SK-N-SH (cell line): ENCODE measurements around the gene RNU6-9. TPM values are rescaled to one million over a fixed set of nuclear protein-coding genes. Genes with fewer than 3 reads are reported as not detected.
"Not testable (repeated sequence)": the region's sequence is repeated elsewhere in the genome, so short reads cannot be mapped to it uniquely, and the experiment has no call there.

Source experiments
- CTCF ChIA-PET: fragments of 300-600, 350-600 bp; formaldehyde crosslinking; extraction: SDS; loops from one replicate; lab custom pipeline; 2021; lab: Yijun Ruan, JAX
- POLR2A ChIA-PET: fragments of 350-600 bp; sonication (Branson Sonifier 250); formaldehyde crosslinking; extraction: SDS; loops from one replicate; lab custom pipeline; 2020; ENCODE audit warnings: antibody characterized with exemption, inconsistent platforms; lab: Yijun Ruan, JAX
- DNase-seq: peaks from one replicate; pipeline ENCODE4 v3.0.0; 2012
- H2AFZ ChIP-seq: fragments of 200-600 bp; sonication (generic); 2 replicates; pipeline ENCODE4 v1.8.1; 2016; ENCODE audit warnings: antibody characterized with exemption, mild to moderate bottlenecking, low read depth
- H3F3A ChIP-seq: fragments of 200-600 bp; sonication (generic); replicated peaks from 2 replicates; pipeline ENCODE3; 2016; ENCODE audit warnings: antibody characterized with exemption, mild to moderate bottlenecking; ENCODE audit not compliant: insufficient read depth
- H3K27ac ChIP-seq, 2 experiments: fragments of 200-500 bp in 1 of 2; fragments of 200-600 bp in 1 of 2; sonication (Bioruptor generic) in 1 of 2; sonication (generic), shearing (Covaris generic) in 1 of 2; 2 replicates each; pipeline versions ENCODE4 v1.5.1 to v1.6.1; 2014 to 2016; ENCODE audit warnings: low read depth in 2 of 2, inconsistent platforms in 1 of 2, low read length in 1 of 2, mild to moderate bottlenecking in 1 of 2, mixed read lengths in 1 of 2
- H3K27me3 ChIP-seq: fragments of 200-600 bp; sonication (generic), shearing (Covaris generic); 2 replicates; pipeline ENCODE4 v1.6.1; 2016; ENCODE audit warnings: mixed run types; ENCODE audit not compliant: insufficient read depth
- H3K36me3 ChIP-seq, 2 experiments: fragments of 200-500 bp in 1 of 2; fragments of 200-600 bp in 1 of 2; sonication (Bioruptor generic) in 1 of 2; sonication (generic) in 1 of 2; replicated peaks in 1 of 2; 2 replicates each; pipeline versions ENCODE3 to v1.5.1; 2014 to 2016; ENCODE audit warnings: low read length in 1 of 2, mild to moderate bottlenecking in 1 of 2; ENCODE audit not compliant: insufficient read depth in 2 of 2, control insufficient read depth in 1 of 2
- H3K4me1 ChIP-seq, 2 experiments: fragments of 200-500 bp in 1 of 2; fragments of 200-600 bp in 1 of 2; sonication (Bioruptor generic) in 1 of 2; sonication (generic), shearing (Covaris generic) in 1 of 2; 2 replicates each; pipeline versions ENCODE4 v1.5.1 to v1.6.1; 2014 to 2016; ENCODE audit warnings: low read depth in 1 of 2, low read length in 1 of 2, mixed run types in 1 of 2; ENCODE audit not compliant: insufficient read depth in 2 of 2, control insufficient read depth in 1 of 2
- H3K4me2 ChIP-seq: fragments of 200-600 bp; sonication (generic), shearing (Covaris generic); 2 replicates; pipeline ENCODE4 v1.6.1; 2017; ENCODE audit warnings: mixed run types
- H3K4me3 ChIP-seq, 2 experiments: fragments of 200-500 bp in 1 of 2; fragments of 200-600 bp in 1 of 2; sonication (Bioruptor generic) in 1 of 2; sonication (generic), shearing (Covaris generic) in 1 of 2; 2 replicates each; pipeline versions ENCODE4 v1.5.1 to v1.8.1; 2014 to 2016; ENCODE audit warnings: low read depth in 2 of 2, inconsistent platforms in 1 of 2, low read length in 1 of 2, mild to moderate bottlenecking in 1 of 2, mixed read lengths in 1 of 2, moderate library complexity in 1 of 2
- H3K79me2 ChIP-seq: fragments of 200-600 bp; sonication (generic); 2 replicates; pipeline ENCODE4 v1.8.1; 2017; ENCODE audit warnings: mild to moderate bottlenecking; ENCODE audit not compliant: insufficient read depth
- H3K9ac ChIP-seq: fragments of 200-600 bp; sonication (generic); 2 replicates; pipeline ENCODE4 v1.6.1; 2017; ENCODE audit warnings: mixed run types
- H3K9me2 ChIP-seq: fragments of 200-600 bp; sonication (generic); 2 replicates; pipeline ENCODE4 v1.6.1; 2017; ENCODE audit warnings: mixed run types
- H3K9me3 ChIP-seq: fragments of 200-600 bp; sonication (generic); 2 replicates; pipeline ENCODE4 v1.6.1; 2017; ENCODE audit warnings: mixed run types, mild to moderate bottlenecking, moderate library complexity
- H4K20me1 ChIP-seq: fragments of 200-600 bp; sonication (generic); 2 replicates; pipeline ENCODE4 v1.6.1; 2017; ENCODE audit warnings: mild to moderate bottlenecking, mixed run types; ENCODE audit not compliant: insufficient read depth
- CHD2 ChIP-seq: fragments of 150-350 bp; IDR thresholded peaks from 2 replicates; pipeline ENCODE4 v1.6.1; 2018; ENCODE audit warnings: low read length; ENCODE audit not compliant: partially characterized antibody
- ELF1 ChIP-seq: IDR thresholded peaks from 2 replicates; pipeline ENCODE4 v1.4.0; 2012
- IRF3 ChIP-seq: fragments of 150-350 bp; IDR thresholded peaks from 2 replicates; pipeline ENCODE4 v1.6.1; 2016; ENCODE audit warnings: mild to moderate bottlenecking, low read depth, low read length
- RXRA ChIP-seq: IDR thresholded peaks from 2 replicates; pipeline ENCODE4 v1.4.0; 2012; ENCODE audit warnings: low read depth, mild to moderate bottlenecking, borderline replicate concordance
- WGBS: methylation state at CpG from one replicate; pipeline ENCODE4 v1.1.6; 2017; ENCODE audit warnings: low lambda C conversion rate; 5-methylcytosine and 5-hydroxymethylcytosine counted together
- polyA plus RNA-seq, 3 experiments: library from polyadenylated mRNA; depleted of rRNA; stranded (reverse); fragments of >200 nt; gene quantifications; 2 replicates each; pipeline ENCODE4 v1.2.3, GENCODE V29; 2012
- TF ChIP-seq, protein P1 (sequence below): IDR thresholded peaks from 2 replicates; pipeline ENCODE4 v1.4.0; 2012; ENCODE audit warnings: low read depth, borderline replicate concordance

RNU6-9 gene
- polyA plus RNA-seq, 1 of the 3 experiments (the other 2 are of a cell fraction) = not detected

DNA sequence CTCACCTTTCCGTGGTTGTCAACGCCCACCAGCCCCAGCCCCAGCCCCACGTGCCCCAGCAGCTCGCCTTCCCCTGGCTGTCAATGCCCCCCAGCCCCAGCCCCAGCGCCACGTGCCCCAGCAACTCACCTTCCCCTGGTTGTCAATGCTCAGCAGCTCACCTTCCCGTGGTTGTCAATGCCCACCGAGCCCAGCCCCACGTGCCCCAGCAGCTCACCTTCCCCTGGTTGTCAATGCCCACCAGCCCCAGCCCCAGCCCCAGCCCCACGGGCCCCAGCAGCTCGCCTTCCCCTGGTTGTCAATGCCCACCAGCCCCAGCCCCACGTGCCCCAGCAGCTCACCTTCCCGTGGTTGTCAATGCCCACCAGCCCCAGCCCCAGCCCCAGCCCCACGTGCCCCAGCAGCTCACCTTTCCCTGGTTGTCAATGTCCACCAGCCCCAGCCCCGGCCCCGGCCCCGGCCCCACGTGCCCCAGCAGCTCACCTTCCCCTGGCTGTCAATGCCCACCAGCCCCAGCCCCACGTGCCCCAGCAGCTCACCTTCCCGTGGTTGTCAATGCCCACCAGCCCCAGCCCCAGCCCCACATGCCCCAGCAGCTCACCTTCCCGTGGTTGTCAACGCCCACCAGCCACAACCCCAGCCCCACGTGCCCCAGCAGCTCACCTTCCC lies 15.2 kb upstream of the RNU6-9 start:
- CTCF ChIA-PET = interaction anchor here (3.9 kb wide), 1 partner anchor 14 kb away, joined by 12 read pairs; no protein-coding TSS in a partner anchor
- H3K4me1 ChIP-seq, H3K9ac ChIP-seq, H4K20me1 ChIP-seq, H3F3A ChIP-seq, H3K79me2 ChIP-seq, H2AFZ ChIP-seq, H3K27ac ChIP-seq, H3K9me3 ChIP-seq, H3K9me2 ChIP-seq, DNase-seq, H3K4me3 ChIP-seq, H3K4me2 ChIP-seq, POLR2A ChIA-PET, H3K27me3 ChIP-seq: not testable (repeated sequence)
- WGBS = 88% methylated on average over 17 of the region's 23 CpGs
- peaks cover 10 to 51% of the 10 kb centered on the region in 2 experiments for H3K36me3 ChIP-seq

- H4K20me1 ChIP-seq, H2AFZ ChIP-seq, H3K9me2 ChIP-seq, H3K27me3 ChIP-seq, H3K79me2 ChIP-seq, H3F3A ChIP-seq, H3K4me3 ChIP-seq, H3K4me1 ChIP-seq, H3K9ac ChIP-seq, H3K9me3 ChIP-seq, H3K27ac ChIP-seq, DNase-seq, H3K4me2 ChIP-seq: not testable (repeated sequence)
- CTCF ChIA-PET = interaction anchor here (0.9 to 3.9 kb wide), 2 partner anchors 15 to 117 kb away, joined by 4 to 12 read pairs; no protein-coding TSS in a partner anchor
- POLR2A ChIA-PET = interaction anchor here (0.8 kb wide), 1 partner anchor 8 kb away, joined by 3 read pairs; no protein-coding TSS in a partner anchor
- H3K36me3 ChIP-seq = peaks cover 10 to 48% of the 10 kb centered on the region in 2 experiments
- WGBS = 88% methylated on average over 23 of the region's 24 CpGs
These were observed 14.3 kb upstream of the RNU6-9 start for GRCh38 chr19:878751-879561.

- no peak for TF ChIP-seq RXRA
- TF ChIP-seq CHD2 = no peak
- TF ChIP-seq IRF3 = no peak
- TF ChIP-seq, protein P1, sequence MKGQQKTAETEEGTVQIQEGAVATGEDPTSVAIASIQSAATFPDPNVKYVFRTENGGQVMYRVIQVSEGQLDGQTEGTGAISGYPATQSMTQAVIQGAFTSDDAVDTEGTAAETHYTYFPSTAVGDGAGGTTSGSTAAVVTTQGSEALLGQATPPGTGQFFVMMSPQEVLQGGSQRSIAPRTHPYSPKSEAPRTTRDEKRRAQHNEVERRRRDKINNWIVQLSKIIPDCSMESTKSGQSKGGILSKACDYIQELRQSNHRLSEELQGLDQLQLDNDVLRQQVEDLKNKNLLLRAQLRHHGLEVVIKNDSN = no peak
- no peak for TF ChIP-seq ELF1
- Histone ChIP-seq H3K27me3 (no peaks in the 10 kb centered on the region), H3K36me3 (peaks cover 7 to 56% of the 10 kb centered on the region in 2 experiments), H4K20me1 (no peaks in the 10 kb centered on the region), H3K9me2 (no peaks in the 10 kb centered on the region), H2AFZ (no peak overlapping the region), H3K9me3 (no peaks in the 10 kb centered on the region), H3F3A (no peaks in the 10 kb centered on the region), H3K9ac (no peak overlapping the region), H3K4me3 (no peak overlapping the region), H3K79me2 (no peaks in the 10 kb centered on the region), H3K27ac (no peak overlapping the region), H3K4me1 (no peaks in the 10 kb centered on the region; a peak in 1 of 4 replicates), H3K4me2 (no peak overlapping the region)
- ChIA-PET CTCF (interaction anchor here (1.1 to 3.9 kb wide), 2 partner anchors 16 to 103 kb away, joined by 3 to 12 read pairs; no protein-coding TSS in a partner anchor), POLR2A (no interaction called here)
- WGBS = 96% methylated on average over 28 of the region's 37 CpGs
- DNase-seq = no peak
These were observed 13.4 kb upstream of the RNU6-9 start for GRCh38 chr19:879711-880438.
